Measurements from ENCODE around the gene GOLGA6B.

DNA sequence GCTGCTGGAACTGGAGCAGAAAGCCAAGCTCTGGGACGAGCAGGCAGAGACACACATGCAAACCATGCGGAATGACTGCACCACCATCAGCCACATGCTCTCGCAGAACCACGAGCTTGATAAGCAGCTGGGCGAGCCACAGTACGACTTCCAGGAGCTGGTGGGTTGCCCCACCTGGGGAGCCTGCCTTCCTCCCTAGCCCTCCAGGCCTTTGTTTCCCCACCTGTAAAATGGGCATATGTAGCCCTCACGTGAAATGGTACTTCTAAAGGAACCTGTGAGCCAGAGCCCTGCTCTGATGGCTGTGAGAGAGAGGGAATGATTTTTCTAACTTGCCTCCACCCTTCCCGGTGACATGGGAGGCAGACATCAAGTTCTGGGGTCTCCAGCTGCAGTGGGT, 44.6 kb upstream of the GOLGA6B start:
- no peak for TF ChIP-seq CTCF (IDR thresholded peaks at IDR 0.05; ENCODE audit: low read depth, low read length)
- no peak for TF ChIP-seq EZH2phosphoT487 (IDR thresholded peaks at IDR 0.05; ENCODE audit: low read depth)

Data from OCI-LY3 (cell line).